BE2C (cell line): ENCODE data around the gene MAPK1IP1L.
A peak's percentile ranks its signal among the peaks of the same experiment; 100 is the strongest.

Source experiments
- DNase-seq: peaks from one replicate; pipeline ENCODE4 v3.0.0-alpha.2; 2020
- H3K27me3 ChIP-seq: fragments of 250-450 bp; sonication (Bioruptor Pico); 2 replicates; pipeline ENCODE4 v1.5.1; 2020; ENCODE audit warnings: mild to moderate bottlenecking
- H3K36me3 ChIP-seq: fragments of 250-450 bp; sonication (Bioruptor Pico); 2 replicates; pipeline ENCODE4 v1.5.1; 2020; ENCODE audit warnings: mild to moderate bottlenecking
- H3K4me1 ChIP-seq: fragments of 250-450 bp; sonication (Bioruptor Pico); 2 replicates; pipeline ENCODE4 v1.5.1; 2020
- H3K4me3 ChIP-seq: 2 replicates; pipeline ENCODE4 v1.5.1; 2011; ENCODE audit warnings: low read depth, low read length
- H3K9me3 ChIP-seq: fragments of 250-450 bp; sonication (Bioruptor Pico); 2 replicates; pipeline ENCODE4 v1.5.1; 2020
- CTCF ChIP-seq: IDR thresholded peaks from 2 replicates; pipeline ENCODE4 v1.5.1; 2012; ENCODE audit warnings: mild to moderate bottlenecking, low read depth, low read length

The MAPK1IP1L gene

DNA sequence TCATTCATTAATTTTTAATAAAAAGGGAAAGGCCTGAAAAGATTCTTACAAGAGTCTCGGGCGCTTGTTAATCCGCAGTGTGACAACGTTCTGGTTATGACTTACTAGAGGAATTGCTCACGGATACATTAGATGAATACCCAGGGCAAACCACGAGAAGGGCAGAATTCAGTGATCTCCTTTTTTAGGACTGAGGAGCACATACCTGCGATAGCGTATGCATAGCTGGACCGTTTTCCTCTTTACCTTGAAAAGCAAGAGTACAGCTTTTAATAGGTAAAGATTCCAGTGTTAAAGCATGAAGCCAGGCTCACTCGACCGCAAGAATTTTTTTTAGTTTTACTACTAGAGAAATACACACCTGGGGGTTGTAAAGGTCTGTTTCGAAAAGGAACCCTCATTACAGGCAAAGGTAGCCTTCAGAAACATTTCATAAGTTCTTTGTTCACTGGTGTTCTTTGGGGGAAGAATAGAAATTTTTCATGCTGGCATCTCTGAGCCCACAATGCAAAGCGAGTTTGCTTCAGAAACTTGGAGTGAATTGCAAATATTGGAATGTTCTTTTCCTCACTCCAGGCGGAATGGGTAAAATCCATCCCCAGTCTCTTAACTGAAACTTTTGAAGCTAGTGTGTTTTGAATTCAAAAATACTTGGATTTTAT, 953 bp downstream of the MAPK1IP1L start:
- H3K36me3 ChIP-seq = peaks cover 26% of the 10 kb centered on the region
- no peak for TF ChIP-seq CTCF
- H3K9me3 ChIP-seq = no peaks in the 10 kb centered on the region
- DNase-seq = no peak
- H3K4me3 ChIP-seq = peak overlapping the region; percentile 93
- no peaks in the 10 kb centered on the region for H3K27me3 ChIP-seq
- H3K4me1 ChIP-seq = peaks cover 7% of the 10 kb centered on the region

DNA sequence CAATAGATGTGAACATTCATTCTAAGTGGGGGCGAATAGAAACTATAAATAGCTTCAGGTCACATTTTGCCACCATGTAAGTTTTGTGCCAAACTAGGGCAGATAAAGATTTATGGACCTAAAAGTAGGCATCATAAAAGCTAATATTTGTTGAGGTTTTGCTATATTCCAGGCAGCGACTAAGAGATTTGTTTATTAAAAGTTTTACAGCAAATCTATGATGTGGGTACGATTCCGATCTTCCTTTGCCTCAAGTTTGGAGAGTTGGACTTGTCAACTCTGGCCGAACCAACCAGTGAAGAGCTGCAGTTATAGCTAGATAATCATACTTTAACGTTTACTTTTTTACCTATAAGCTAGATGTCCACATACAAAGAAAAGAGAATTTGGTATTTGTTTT, 1.6 kb downstream of the MAPK1IP1L start:
- peak overlapping the region; percentile 93 for H3K4me3 ChIP-seq
- no peaks in the 10 kb centered on the region for H3K9me3 ChIP-seq
- DNase-seq = no peak
- H3K27me3 ChIP-seq = no peaks in the 10 kb centered on the region
- H3K36me3 ChIP-seq = peaks cover 33% of the 10 kb centered on the region
- peaks cover 7% of the 10 kb centered on the region for H3K4me1 ChIP-seq
- TF ChIP-seq CTCF = no peak

DNA sequence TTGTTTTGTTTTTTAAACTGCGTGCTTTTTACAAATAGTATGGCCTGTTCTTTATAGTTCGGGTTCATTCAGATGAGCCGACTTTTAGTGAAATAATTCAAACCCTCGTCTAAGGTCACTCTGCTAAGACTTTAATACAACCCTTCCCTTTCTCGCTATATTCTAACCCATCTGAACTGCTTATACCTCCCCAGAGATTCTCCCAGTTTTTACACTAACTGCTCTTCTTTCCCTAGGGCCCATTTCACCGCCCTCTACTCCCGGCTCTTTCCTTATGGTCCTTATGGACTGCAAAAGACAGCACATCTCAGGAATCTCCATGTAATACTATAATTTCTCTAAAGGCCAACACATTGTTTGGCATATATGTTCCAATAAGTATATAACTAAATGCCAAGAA, 2.1 kb downstream of the MAPK1IP1L start:
- H3K9me3 ChIP-seq = no peaks in the 10 kb centered on the region
- TF ChIP-seq CTCF = no peak
- H3K4me3 ChIP-seq = no peak overlapping the region
- no peaks in the 10 kb centered on the region for H3K27me3 ChIP-seq
- peaks cover 35% of the 10 kb centered on the region for H3K36me3 ChIP-seq
- no peak for DNase-seq
- peaks cover 7% of the 10 kb centered on the region for H3K4me1 ChIP-seq

- peaks cover 7% of the 10 kb centered on the region for H3K4me1 ChIP-seq
Measured at GRCh38 chr14:55054098-55054497, 2.7 kb downstream of the MAPK1IP1L start.

DNA sequence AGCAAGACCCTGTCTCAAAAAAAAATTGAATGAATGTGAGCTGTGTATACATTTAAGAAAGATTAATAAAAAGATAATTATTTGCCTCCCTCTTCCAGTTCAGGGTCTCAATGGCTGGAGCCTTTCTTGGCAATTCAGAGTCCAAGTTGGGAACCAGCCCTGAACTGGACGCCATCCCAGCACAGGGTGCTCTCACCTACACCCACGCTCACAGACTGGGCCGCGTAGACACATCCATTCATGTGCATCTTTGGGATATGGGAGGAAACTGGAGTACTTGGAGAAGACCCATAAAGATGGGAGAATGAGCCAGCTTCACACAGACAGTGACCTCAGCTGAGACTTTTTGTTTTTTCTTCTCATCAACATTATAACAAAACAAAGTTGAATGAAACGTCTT, 6.5 kb downstream of the MAPK1IP1L start:
- Histone ChIP-seq H3K36me3 (peaks cover 47% of the 10 kb centered on the region), H3K9me3 (no peaks in the 10 kb centered on the region), H3K4me3 (no peak overlapping the region), H3K27me3 (no peaks in the 10 kb centered on the region), H3K4me1 (peaks cover 3% of the 10 kb centered on the region; the same call in 1 of the 2 replicates)
- DNase-seq = no peak
- no peak for TF ChIP-seq CTCF

More at GRCh38 chr14:55054098-55054497, 2.7 kb downstream of the MAPK1IP1L start:
- Histone ChIP-seq H3K27me3 (no peaks in the 10 kb centered on the region), H3K9me3 (no peaks in the 10 kb centered on the region), H3K4me3 (no peak overlapping the region), H3K36me3 (peaks cover 35% of the 10 kb centered on the region)
- DNase-seq = no peak
- no peak for TF ChIP-seq CTCF

- Histone ChIP-seq H3K4me3 (no peak overlapping the region), H3K36me3 (peaks cover 47% of the 10 kb centered on the region), H3K27me3 (no peaks in the 10 kb centered on the region), H3K9me3 (no peaks in the 10 kb centered on the region), H3K4me1 (no peaks in the 10 kb centered on the region)
- DNase-seq = no peak
- no peak for TF ChIP-seq CTCF
Measured at GRCh38 chr14:55059333-55059732, 7.9 kb downstream of the MAPK1IP1L start.
